ENCODE results near the gene PARD3. TPM values are rescaled to one million over a fixed set of nuclear protein-coding genes. Genes with fewer than 3 reads are reported as not detected.
"Not testable (repeated sequence)": the region's sequence is repeated elsewhere in the genome, so short reads cannot be mapped to it uniquely, and the experiment has no call there.

PARD3 gene
- total RNA-seq, 4 donors from 2014 or later: 150 to 172 (median 165) TPM

DNA sequence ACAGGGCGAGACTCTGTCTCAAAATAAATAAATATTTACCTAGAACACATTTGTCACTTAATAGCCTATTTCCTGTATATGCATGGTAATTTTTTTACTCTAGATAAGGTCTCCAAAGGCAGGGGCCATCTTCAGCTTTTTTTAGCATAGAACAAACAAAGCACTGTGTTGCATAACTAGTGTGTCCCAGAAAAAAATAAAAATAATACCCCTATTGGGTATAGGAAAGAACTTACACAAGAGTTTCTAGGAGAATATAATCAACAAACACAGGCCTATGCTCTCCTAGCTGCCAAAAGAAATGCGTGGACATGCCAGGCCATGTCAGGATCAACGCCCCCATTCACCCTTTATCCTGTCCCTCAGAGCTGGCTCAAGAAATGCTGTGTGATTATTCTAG lies 103.6 kb downstream of the PARD3 start:
- TF ChIP-seq, protein P1, sequence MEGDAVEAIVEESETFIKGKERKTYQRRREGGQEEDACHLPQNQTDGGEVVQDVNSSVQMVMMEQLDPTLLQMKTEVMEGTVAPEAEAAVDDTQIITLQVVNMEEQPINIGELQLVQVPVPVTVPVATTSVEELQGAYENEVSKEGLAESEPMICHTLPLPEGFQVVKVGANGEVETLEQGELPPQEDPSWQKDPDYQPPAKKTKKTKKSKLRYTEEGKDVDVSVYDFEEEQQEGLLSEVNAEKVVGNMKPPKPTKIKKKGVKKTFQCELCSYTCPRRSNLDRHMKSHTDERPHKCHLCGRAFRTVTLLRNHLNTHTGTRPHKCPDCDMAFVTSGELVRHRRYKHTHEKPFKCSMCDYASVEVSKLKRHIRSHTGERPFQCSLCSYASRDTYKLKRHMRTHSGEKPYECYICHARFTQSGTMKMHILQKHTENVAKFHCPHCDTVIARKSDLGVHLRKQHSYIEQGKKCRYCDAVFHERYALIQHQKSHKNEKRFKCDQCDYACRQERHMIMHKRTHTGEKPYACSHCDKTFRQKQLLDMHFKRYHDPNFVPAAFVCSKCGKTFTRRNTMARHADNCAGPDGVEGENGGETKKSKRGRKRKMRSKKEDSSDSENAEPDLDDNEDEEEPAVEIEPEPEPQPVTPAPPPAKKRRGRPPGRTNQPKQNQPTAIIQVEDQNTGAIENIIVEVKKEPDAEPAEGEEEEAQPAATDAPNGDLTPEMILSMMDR (IDR thresholded peaks at IDR 0.05): no peak
- TF ChIP-seq POLR2A (IDR thresholded peaks at IDR 0.05): no peak
- H3K4me3 ChIP-seq (ENCODE audit: low read depth, poor library complexity, severe bottlenecking): no peak overlapping the region
- intact Hi-C loops (cut with DNase I; ENCODE audit: low total_unique reads): no loop called here
- 52 to 64% methylated on average over 3 of the region's 3 CpGs for WGBS, 2 donors
- no peak for DNase-seq (ENCODE audit: low spot score in 2 of 2)

DNA sequence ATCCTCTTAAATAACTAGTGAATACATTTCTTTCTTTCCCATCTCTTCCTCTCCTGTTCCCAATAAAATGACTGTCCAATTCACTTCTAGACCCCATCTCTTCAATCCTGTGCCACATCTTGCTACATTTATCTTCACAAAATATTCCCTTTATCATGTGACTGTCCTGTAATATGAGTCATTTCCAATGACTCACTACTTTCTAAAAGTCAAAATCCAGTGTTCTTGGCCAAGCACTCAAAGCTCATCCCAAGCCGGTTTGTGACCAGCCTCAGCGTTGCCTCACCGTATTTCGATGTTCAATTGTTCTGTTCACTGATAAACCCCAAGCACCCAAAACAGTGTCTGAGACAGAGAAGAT lies 104.7 kb downstream of the PARD3 start:
- intact Hi-C loops (cut with DNase I; ENCODE audit: low total_unique reads): no loop called here
- 25 to 27% methylated on average over 4 of the region's 4 CpGs for WGBS, 2 donors
- TF ChIP-seq, protein P1 (IDR thresholded peaks at IDR 0.05): no peak
- no peak for TF ChIP-seq POLR2A (IDR thresholded peaks at IDR 0.05)

DNA sequence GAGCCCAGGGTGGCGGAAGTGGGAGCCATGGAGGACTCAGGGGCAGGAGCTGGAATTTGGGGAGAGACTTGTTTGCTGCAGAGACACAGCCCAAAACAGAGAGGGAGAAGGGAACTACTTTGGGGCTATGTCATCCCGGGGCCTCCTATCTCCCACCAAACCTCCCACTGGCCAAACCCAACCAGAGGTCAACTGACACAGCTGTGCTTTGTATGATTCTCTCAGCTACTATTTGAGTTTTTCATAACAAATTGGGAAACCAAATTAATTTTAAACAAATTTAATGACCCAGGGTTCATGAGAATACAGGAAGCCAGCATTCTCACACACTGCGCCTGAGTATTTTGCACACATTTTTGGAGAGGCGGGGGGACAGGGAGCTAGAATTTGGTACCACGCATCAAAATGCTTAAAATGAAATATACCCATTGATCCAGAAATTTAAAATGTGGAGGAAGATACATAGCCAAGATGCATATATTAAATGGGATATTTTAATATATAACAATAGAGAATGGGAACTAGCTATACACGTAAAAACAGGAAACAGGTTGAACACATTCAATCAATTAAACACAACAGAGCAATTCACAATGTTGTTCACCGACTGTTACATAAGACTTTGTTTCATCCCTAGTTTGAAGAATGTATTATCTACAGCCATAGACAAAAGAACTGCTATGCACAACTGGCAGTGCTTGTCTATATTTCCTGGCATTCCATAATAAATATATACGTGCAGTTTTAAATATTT lies 105.3 kb downstream of the PARD3 start:
- WGBS, 2 donors: 75 to 77% methylated on average over 8 of the region's 8 CpGs
- no peak overlapping the region for H3K4me3 ChIP-seq (ENCODE audit: low read depth, poor library complexity, severe bottlenecking)
- no peak for DNase-seq (ENCODE audit: low spot score in 2 of 2)
- intact Hi-C loops (cut with DNase I; ENCODE audit: low total_unique reads): no loop called here
- TF ChIP-seq, protein P1 (IDR thresholded peaks at IDR 0.05): no peak
- TF ChIP-seq POLR2A (IDR thresholded peaks at IDR 0.05): no peak

More for the DNA sequence above, 104.7 kb downstream of the PARD3 start:
- H3K4me3 ChIP-seq (ENCODE audit: low read depth, poor library complexity, severe bottlenecking): no peak overlapping the region
- DNase-seq (ENCODE audit: low spot score in 2 of 2): peak in 1 of 2 donors; percentile 64

DNA sequence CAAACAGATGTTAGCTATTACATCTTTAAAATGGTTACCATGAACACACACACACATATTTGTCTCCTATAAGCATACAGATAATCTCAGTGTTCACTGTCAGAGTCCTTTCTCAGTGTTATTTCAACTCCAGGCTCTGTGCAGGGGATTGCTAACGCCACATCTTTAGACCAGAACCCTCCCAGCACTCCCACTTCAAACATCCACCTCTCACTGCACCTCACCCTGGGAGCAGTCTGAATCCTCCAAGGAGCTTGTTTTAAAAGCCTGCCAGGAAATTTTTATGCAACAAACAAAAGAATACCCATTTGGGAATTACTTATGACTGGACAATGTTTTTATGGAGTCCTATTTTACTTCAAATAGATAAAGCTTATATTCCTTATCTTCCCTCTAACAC lies 107.4 kb downstream of the PARD3 start:
- no peak for DNase-seq (ENCODE audit: low spot score in 2 of 2)
- H3K4me3 ChIP-seq (ENCODE audit: low read depth, poor library complexity, severe bottlenecking): no peak overlapping the region
- intact Hi-C loops (cut with DNase I; ENCODE audit: low total_unique reads): no loop called here
- WGBS, 2 donors: 70 to 80% methylated on average over 1 of the region's 1 CpG
- no peak for TF ChIP-seq POLR2A (IDR thresholded peaks at IDR 0.05)
- TF ChIP-seq, protein P1 (IDR thresholded peaks at IDR 0.05): no peak

DNA sequence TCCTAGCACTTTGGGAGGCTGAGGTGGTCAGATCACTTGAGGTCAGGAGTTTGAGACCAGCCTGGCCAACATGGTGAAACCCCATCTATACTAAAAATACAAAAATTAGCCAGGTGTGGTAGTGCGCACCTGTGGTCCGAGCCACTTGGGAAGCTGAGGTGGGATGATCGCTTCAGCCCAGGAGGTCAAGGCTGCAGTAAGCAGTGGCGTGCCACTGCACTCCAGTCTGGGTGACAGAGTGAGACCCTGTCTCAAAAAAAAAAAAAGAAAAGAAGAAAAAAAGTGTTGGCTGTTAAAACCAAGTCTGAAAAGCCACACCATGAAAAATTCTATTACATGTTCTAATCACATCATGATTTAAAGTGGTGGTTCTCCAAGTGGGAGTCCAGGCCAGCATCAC lies 108.1 kb downstream of the PARD3 start:
- H3K4me3 ChIP-seq (ENCODE audit: low read depth, poor library complexity, severe bottlenecking); DNase-seq (ENCODE audit: low spot score in 2 of 2); intact Hi-C loops (cut with DNase I; ENCODE audit: low total_unique reads): not testable (repeated sequence)
- WGBS, 2 donors: 95 to 98% methylated on average over 4 of the region's 4 CpGs

DNA sequence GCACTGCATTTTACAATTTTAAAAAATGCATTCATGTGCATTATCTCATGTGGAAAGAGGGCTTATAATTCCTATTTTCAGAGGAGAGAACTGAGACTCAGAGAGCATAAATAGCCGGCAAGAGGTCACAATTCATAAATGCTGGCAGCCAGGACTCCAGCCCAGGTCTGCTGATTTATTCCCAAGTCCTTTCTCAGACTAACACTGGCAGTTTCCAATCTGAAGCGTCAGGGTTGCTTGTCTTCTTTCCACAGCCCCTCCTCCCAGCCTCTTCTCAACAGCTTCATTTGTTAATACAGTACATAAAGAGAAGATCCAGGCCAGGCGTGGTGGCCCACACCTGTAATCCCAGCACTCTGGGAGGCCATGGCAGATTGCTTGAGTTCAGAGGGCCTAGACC lies 108.9 kb downstream of the PARD3 start:
- WGBS, 2 donors: 69 to 75% methylated on average over 3 of the region's 3 CpGs
- DNase-seq (ENCODE audit: low spot score in 2 of 2): no peak

More for the DNA sequence above, 108.9 kb downstream of the PARD3 start:
- no peak overlapping the region for H3K4me3 ChIP-seq (ENCODE audit: low read depth, poor library complexity, severe bottlenecking)
- intact Hi-C loops (cut with DNase I; ENCODE audit: low total_unique reads): no loop called here
- TF ChIP-seq, protein P1 (IDR thresholded peaks at IDR 0.05): no peak
- no peak for TF ChIP-seq POLR2A (IDR thresholded peaks at IDR 0.05)
